GM19328 (cell line): ENCODE data around the gene MMP14.
"Not testable (repeated sequence)": the region's sequence is repeated elsewhere in the genome, so short reads cannot be mapped to it uniquely, and the experiment has no call there.

ENCODE experiments used
- ATAC-seq: cut with Tn5 transposase; IDR thresholded peaks from one replicate; pipeline ENCODE4 v1.9.1; 2021; ENCODE audit warnings: mild to moderate bottlenecking, moderate library complexity; ENCODE audit not compliant: unreplicated experiment

MMP14 gene

GRCh38 chr14:22856428-22856827, 20.0 kb downstream of the MMP14 start:
- no peak for ATAC-seq

GRCh38 chr14:22860377-22860776, 24.0 kb downstream of the MMP14 start:
- not testable (repeated sequence) for ATAC-seq

GRCh38 chr14:22861651-22862050, 25.3 kb downstream of the MMP14 start:
- no peak for ATAC-seq

GRCh38 chr14:22864979-22865378, 28.6 kb downstream of the MMP14 start:
- ATAC-seq, result no peak

GRCh38 chr14:22865424-22866405, 29.3 kb downstream of the MMP14 start:
- no peak for ATAC-seq

- ATAC-seq, result no peak
Measured at GRCh38 chr14:22866874-22867273, 30.5 kb downstream of the MMP14 start.

- ATAC-seq, result peak; percentile 22
Measured at GRCh38 chr14:22870811-22871223, 34.4 kb downstream of the MMP14 start.

GRCh38 chr14:22871224-22872032, 35.0 kb downstream of the MMP14 start, which contains the start of gene LRP10:
Gene LRP10 (plus strand): TSS chr14:22871740. CDS start chr14:22872304, 564 bp downstream.
- peak; percentile 78 for ATAC-seq

GRCh38 chr14:22872033-22872832, 35.8 kb downstream of the MMP14 start:
- ATAC-seq, result peak; percentile 7

GRCh38 chr14:22872833-22873520, 36.6 kb downstream of the MMP14 start:
- ATAC-seq, result no peak

GRCh38 chr14:22875003-22875747, 38.8 kb downstream of the MMP14 start:
- no peak for ATAC-seq

GRCh38 chr14:22875748-22876319, 39.4 kb downstream of the MMP14 start:
- no peak for ATAC-seq

GRCh38 chr14:22877000-22877501, 40.7 kb downstream of the MMP14 start:
- no peak for ATAC-seq

- ATAC-seq, result no peak
Measured at GRCh38 chr14:22878271-22879246, 42.2 kb downstream of the MMP14 start.

- no peak for ATAC-seq
Measured at GRCh38 chr14:22882064-22882463, 45.7 kb downstream of the MMP14 start.

- ATAC-seq, result no peak
Measured at GRCh38 chr14:22882529-22883172, 46.3 kb downstream of the MMP14 start.
